HEK293T (cell line): ENCODE results near the gene ANO4.

Experiments
- ARNT ChIP-seq: fragments of 450-650 bp; IDR thresholded peaks from 2 replicates; pipeline ENCODE4 v1.6.1; 2017; ENCODE audit warnings: mild to moderate bottlenecking
- BHLHE40 ChIP-seq: fragments of 450-650 bp; IDR thresholded peaks from 2 replicates; pipeline ENCODE4 v1.6.1; 2016; ENCODE audit warnings: mild to moderate bottlenecking, moderate library complexity, borderline replicate concordance
- CTBP1 ChIP-seq: fragments of 450-650 bp; IDR thresholded peaks from 2 replicates; pipeline ENCODE4 v1.6.1; 2016; ENCODE audit warnings: borderline replicate concordance
- ELF4 ChIP-seq: fragments of 450-650 bp; IDR thresholded peaks from 2 replicates; pipeline ENCODE4 v1.6.1; 2017; ENCODE audit warnings: antibody characterized with exemption
- FOXK2 ChIP-seq: fragments of 450-650 bp; IDR thresholded peaks from 2 replicates; pipeline ENCODE4 v1.6.1; 2016; ENCODE audit warnings: mild to moderate bottlenecking
- FOXM1 ChIP-seq: fragments of 450-650 bp; IDR thresholded peaks from 2 replicates; pipeline ENCODE4 v1.6.1; 2017; ENCODE audit warnings: mild to moderate bottlenecking, borderline replicate concordance
- HDGF ChIP-seq: fragments of 450-650 bp; IDR thresholded peaks from 2 replicates; pipeline ENCODE4 v1.6.1; 2017; ENCODE audit warnings: antibody characterized with exemption, borderline replicate concordance
- L3MBTL2 ChIP-seq: fragments of 450-650 bp; conservative IDR thresholded peaks from 2 replicates; pipeline ENCODE4 v1.6.1; 2016; ENCODE audit warnings: mild to moderate bottlenecking
- LEF1 ChIP-seq: fragments of 450-650 bp; IDR thresholded peaks from 2 replicates; pipeline ENCODE4 v1.6.1; 2017; ENCODE audit warnings: mild to moderate bottlenecking, borderline replicate concordance
- NFRKB ChIP-seq: fragments of 450-650 bp; IDR thresholded peaks from 2 replicates; pipeline ENCODE4 v1.6.1; 2016; ENCODE audit warnings: mild to moderate bottlenecking, moderate library complexity
- SP1 ChIP-seq: fragments of 450-650 bp; IDR thresholded peaks from 2 replicates; pipeline ENCODE4 v1.6.1; 2017
- SUZ12 ChIP-seq: fragments of 450-650 bp; IDR thresholded peaks from 2 replicates; pipeline ENCODE4 v1.6.1; 2016; ENCODE audit warnings: mild to moderate bottlenecking
- TARDBP ChIP-seq: fragments of 450-650 bp; IDR thresholded peaks from 2 replicates; pipeline ENCODE4 v1.6.1; 2016

- TF ChIP-seq SUZ12: no peak
- no peak for TF ChIP-seq BHLHE40
- TF ChIP-seq SP1: no peak
- no peak for TF ChIP-seq NFRKB
- no peak for TF ChIP-seq FOXK2
- TF ChIP-seq TARDBP: no peak
- TF ChIP-seq ELF4: no peak
- TF ChIP-seq LEF1: no peak
- TF ChIP-seq L3MBTL2: no peak
- TF ChIP-seq ARNT: no peak
- no peak for TF ChIP-seq HDGF
- TF ChIP-seq FOXM1: no peak
- TF ChIP-seq CTBP1: no peak
Measured at GRCh38 chr12:101086490-101087135, 292.0 kb downstream of the ANO4 start.
